K562 (cell line): ENCODE measurements around the gene PNPLA4. TPM values are rescaled to one million over a fixed set of nuclear protein-coding genes. Genes with fewer than 3 reads are reported as not detected.

Experiments used
- ATF1 ChIP-seq, 2 experiments: fragments of 450-650 bp in 1 of 2; IDR thresholded peaks; 2 replicates each; pipeline ENCODE4 v1.6.1; 2016; ENCODE audit warnings: missing compliant biosample characterization in 1 of 2, missing genetic modification characterization in 1 of 2
- CCAR2 ChIP-seq: fragments of 200-400 bp; formaldehyde crosslinking; IDR thresholded peaks from 2 replicates; pipeline ENCODE4 v1.6.1; 2017; ENCODE audit warnings: mild to moderate bottlenecking, low read depth, low read length
- E2F8 ChIP-seq: fragments of 450-650 bp; IDR thresholded peaks from 2 replicates; pipeline ENCODE4 v1.7.1; 2018; ENCODE audit warnings: mild to moderate bottlenecking, low read depth; ENCODE audit not compliant: partially characterized antibody
- EHMT2 ChIP-seq: fragments of 450-650 bp; IDR thresholded peaks from 2 replicates; pipeline ENCODE4 v1.6.1; 2018; ENCODE audit warnings: antibody characterized with exemption
- ETV5 ChIP-seq: sonication (generic); formaldehyde crosslinking; IDR thresholded peaks from 2 replicates; pipeline ENCODE4 v1.4.0; 2020; ENCODE audit warnings: low read depth, mild to moderate bottlenecking, missing genetic modification reagents
- GABPA ChIP-seq: fragments of 200-800 bp; sonication (Bioruptor generic); conservative IDR thresholded peaks from 2 replicates; pipeline ENCODE4 v1.6.1; 2016; ENCODE audit warnings: low read depth, missing genetic modification characterization, missing compliant biosample characterization
- GMEB1 ChIP-seq: fragments of 250-450 bp; sonication (Bioruptor Pico); IDR thresholded peaks from 2 replicates; pipeline ENCODE4 v1.4.0; 2020; ENCODE audit warnings: mild to moderate bottlenecking
- JUNB ChIP-seq: fragments of 450-650 bp; formaldehyde crosslinking; conservative IDR thresholded peaks from 2 replicates; pipeline ENCODE4 v1.4.0; 2020; ENCODE audit warnings: mild to moderate bottlenecking
- LCOR ChIP-seq: sonication (generic); formaldehyde crosslinking; IDR thresholded peaks from 2 replicates; pipeline ENCODE4 v1.8.0; 2022; ENCODE audit warnings: mild to moderate bottlenecking, missing genetic modification reagents
- MEF2A ChIP-seq: IDR thresholded peaks from 2 replicates; pipeline ENCODE4 v1.6.1; 2011; ENCODE audit warnings: low read depth, mild to moderate bottlenecking, low read length, moderate library complexity; ENCODE audit not compliant: control insufficient read depth
- NCOR1 ChIP-seq: fragments of 450-650 bp; IDR thresholded peaks from 2 replicates; pipeline ENCODE4 v1.6.1; 2016; ENCODE audit warnings: mild to moderate bottlenecking, moderate library complexity
- POLR2G ChIP-seq: fragments of 200-400 bp; formaldehyde crosslinking; IDR thresholded peaks from 2 replicates; pipeline ENCODE4 v1.6.1; 2017; ENCODE audit warnings: low read depth, mild to moderate bottlenecking, antibody characterized with exemption, low read length, moderate library complexity
- ZNF318 ChIP-seq, 2 experiments: fragments of 450-650 bp; IDR thresholded peaks; 2 replicates each; pipeline ENCODE4 v1.6.1; 2016; ENCODE audit warnings: mild to moderate bottlenecking in 2 of 2, borderline replicate concordance in 1 of 2, low read depth in 1 of 2, moderate library complexity in 1 of 2
- polyA plus RNA-seq, 8 experiments: library from polyadenylated mRNA; depleted of rRNA in 4 of 8; stranded (reverse) in 5 of 8; unstranded in 3 of 8; fragments of >200 nt; fragmentation: Nextera tagmentation in 2 of 8; fragmentation: Illumina TruSeq in 1 of 8; extraction: Ambion mirVana in 2 of 8; extraction: Trizol in 1 of 8; gene quantifications; 2 replicates each; pipeline versions ENCODE4 v1.2.1 to v1.2.3, GENCODE V29; 2011 to 2014; ENCODE audit warnings: inconsistent platforms in 1 of 8, missing spikeins in 1 of 8
- total RNA-seq, 7 experiments: library from RNA; depleted of rRNA in 6 of 7; stranded (reverse); fragments of >200 nt in 6 of 7; fragmentation: Illumina TruSeq in 2 of 7; extraction: Trizol in 2 of 7; gene quantifications; 2 replicates each; pipeline versions ENCODE4 v1.2.1 to v1.2.3, GENCODE V29; 2011 to 2021; ENCODE audit warnings: low replicate concordance in 1 of 7

The PNPLA4 gene
- total and polyA plus RNA-seq, 9 of the 15 experiments (the other 6 are each of a cell fraction or from before 2014, with no cell fraction given): 20.7 to 61.1 (median 32.7) TPM

GRCh38 chrX:7927259-7928167 is at the start of gene PNPLA4 (continued):
- TF ChIP-seq ZNF318 (IDR thresholded peaks at IDR 0.05; ENCODE audit: borderline replicate concordance in 1 of 2, low read depth in 1 of 2) (0 out of 4 replicates have a peak, but pooled peaks of 1 of the 2 experiments have one; percentile 23), ATF1 (CRISPR knock-in tag; IDR thresholded peaks at IDR 0.05) (peak; percentile 81), ATF1 (tag; IDR thresholded peaks at IDR 0.05) (peak; percentile 98), NCOR1 (peak; percentile 33; the same call in 1 of the 2 replicates), MEF2A (peak; percentile 64), GMEB1 (CRISPR knock-in tag) (peak; percentile 71), JUNB (CRISPR knock-in tag) (peak; percentile 77), CCAR2 (no peak), E2F8 (peak; percentile 64), ETV5 (CRISPR knock-in tag) (no peak), GABPA (peak; percentile 97), EHMT2 (peak; percentile 88), LCOR (peak; percentile 65; the same call in 1 of the 2 replicates), POLR2G (peak; percentile 91)
